Left cardiac atrium (tissue), 4 donors: Measurements from ENCODE around the gene ETFRF1. TPM values are rescaled to one million over a fixed set of nuclear protein-coding genes. Genes with fewer than 3 reads are reported as not detected.
A peak's percentile ranks its signal among the peaks of the same experiment; 100 is the strongest.

Experiments
- ATAC-seq, 2 donors: fragments of 200-7000 bp; cut with Tn5 transposase; one replicate each; pipeline ENCODE4 v1.9.1; 2020; ENCODE audit warnings: mild to moderate bottlenecking in 2 of 2, moderate library complexity in 2 of 2
- DNase-seq: peaks from one replicate; pipeline ENCODE4 v3.0.0-alpha.2; 2020
- intact Hi-C, 2 donors: fragments of 100-400 bp; cut with DNase I; formaldehyde crosslinking; loops; one replicate each; pipeline versions ENCODE4 v1.14.1 to v1.15.1; 2022 to 2023
- total RNA-seq, 2 donors: library from RNA; stranded (reverse); fragmentation: NEBNext Ultra II Directional; extraction: Animal tissue kit (Norgen Biotek cat#: 25700); gene quantifications; one replicate each; pipeline ENCODE4 v1.2.1, GENCODE V29; 2021
- donor health status: DM: no; HTN: yes; CAD: no.
- donor health status: DM: no; HTN: yes; CAD: no; lungs with severe emphysema.
- donor health status: DM: yes; HTN: yes; CAD: no.
- donor health status: Dilated cardiomyopathy.

The ETFRF1 gene
- total RNA-seq, 2 donors from 2014 or later: 41.0 to 45.0 TPM

- no peak for ATAC-seq
- intact Hi-C loops: no loop called here
Measured at GRCh38 chr12:25207411-25207810, 12.4 kb downstream of the ETFRF1 start.

GRCh38 chr12:25207846-25208245 lies 12.8 kb downstream of the ETFRF1 start:
- DNase-seq: no peak
- intact Hi-C loops: no loop called here
- no peak for ATAC-seq

More at GRCh38 chr12:25207411-25207810, 12.4 kb downstream of the ETFRF1 start:
- no peak for DNase-seq

GRCh38 chr12:25208554-25208953 lies 13.5 kb downstream of the ETFRF1 start:
- intact Hi-C loops: no loop called here
- DNase-seq (no peak), ATAC-seq (no peak)

GRCh38 chr12:25213338-25213737 lies 18.3 kb downstream of the ETFRF1 start:
- DNase-seq: no peak
- no peak for ATAC-seq
- intact Hi-C loops: no loop called here

GRCh38 chr12:25236190-25236589 lies 41.2 kb downstream of the ETFRF1 start:
- intact Hi-C loops: no loop called here
- DNase-seq (peak; percentile 34), ATAC-seq (peak in 1 of 2 donors; percentile 95)

GRCh38 chr12:25236626-25237025 lies 41.6 kb downstream of the ETFRF1 start:
- DNase-seq (no peak), ATAC-seq (no peak)
- intact Hi-C loops: no loop called here

- peak; percentile 34 to 61 for ATAC-seq
- DNase-seq: no peak
- intact Hi-C loops: no loop called here
Measured at GRCh38 chr12:25241167-25242020, 46.4 kb downstream of the ETFRF1 start.

- no peak for DNase-seq
- intact Hi-C loops: no loop called here
- ATAC-seq: no peak
Measured at GRCh38 chr12:25242981-25243679, 48.1 kb downstream of the ETFRF1 start.

GRCh38 chr12:25243680-25243990 lies 48.6 kb downstream of the ETFRF1 start:
- intact Hi-C loops: no loop called here
- DNase-seq: no peak
- ATAC-seq: no peak

GRCh38 chr12:25245491-25245890 lies 50.5 kb downstream of the ETFRF1 start:
- no peak for ATAC-seq
- no peak for DNase-seq
- intact Hi-C loops: no loop called here

- intact Hi-C loops: no loop called here
Measured at GRCh38 chr12:25248137-25248536, 53.1 kb downstream of the ETFRF1 start.

GRCh38 chr12:25248732-25249131 lies 53.7 kb downstream of the ETFRF1 start:
- intact Hi-C loops: no loop called here
- ATAC-seq (no peak), DNase-seq (no peak)

More at GRCh38 chr12:25248137-25248536, 53.1 kb downstream of the ETFRF1 start:
- DNase-seq (no peak), ATAC-seq (no peak)

GRCh38 chr12:25249931-25250738 lies 55.1 kb downstream of the ETFRF1 start:
- DNase-seq (peak; percentile 68), ATAC-seq (peak; percentile 54 to 69)
- intact Hi-C loops: no loop called here

- intact Hi-C loops: no loop called here
- DNase-seq (peak; percentile 98), ATAC-seq (peak; percentile 97 to 99)
Measured at GRCh38 chr12:25250744-25251730, 56.0 kb downstream of the ETFRF1 start, which contains the start of gene KRAS. Gene KRAS (minus strand): TSS chr12:25250929.

- intact Hi-C loops: no loop called here
- no peak for ATAC-seq
- no peak for DNase-seq
Measured at GRCh38 chr12:25251769-25252168, 56.7 kb downstream of the ETFRF1 start.

- DNase-seq: no peak
- intact Hi-C loops: no loop called here
- ATAC-seq: no peak
Measured at GRCh38 chr12:25252946-25253345, 57.9 kb downstream of the ETFRF1 start.

- ATAC-seq (no peak), DNase-seq (no peak)
- intact Hi-C loops: no loop called here
Measured at GRCh38 chr12:25253371-25254068, 58.5 kb downstream of the ETFRF1 start.

GRCh38 chr12:25254271-25254880 lies 59.3 kb downstream of the ETFRF1 start:
- intact Hi-C loops: no loop called here
- no peak for ATAC-seq
- DNase-seq: no peak
